HG02870 (cell line): ENCODE measurements around the gene KRTAP5-5.
"Not testable (repeated sequence)": the region's sequence is repeated elsewhere in the genome, so short reads cannot be mapped to it uniquely, and the experiment has no call there.

Experiments
- ATAC-seq: cut with Tn5 transposase; IDR thresholded peaks from one replicate; pipeline ENCODE4 v1.9.1; 2021; ENCODE audit warnings: mild to moderate bottlenecking, moderate library complexity; ENCODE audit not compliant: unreplicated experiment

The KRTAP5-5 gene, protein sequence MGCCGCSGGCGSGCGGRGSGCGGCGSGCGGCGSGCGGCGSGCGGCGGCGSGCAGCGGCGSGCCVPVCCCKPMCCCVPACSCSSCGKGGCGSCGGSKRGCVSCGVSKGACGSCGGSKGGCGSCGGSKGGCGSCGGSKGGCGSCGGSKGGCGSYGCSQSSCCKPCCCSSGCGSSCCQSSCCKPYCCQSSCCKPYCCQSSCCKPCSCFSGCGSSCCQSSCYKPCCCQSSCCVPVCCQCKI

DNA sequence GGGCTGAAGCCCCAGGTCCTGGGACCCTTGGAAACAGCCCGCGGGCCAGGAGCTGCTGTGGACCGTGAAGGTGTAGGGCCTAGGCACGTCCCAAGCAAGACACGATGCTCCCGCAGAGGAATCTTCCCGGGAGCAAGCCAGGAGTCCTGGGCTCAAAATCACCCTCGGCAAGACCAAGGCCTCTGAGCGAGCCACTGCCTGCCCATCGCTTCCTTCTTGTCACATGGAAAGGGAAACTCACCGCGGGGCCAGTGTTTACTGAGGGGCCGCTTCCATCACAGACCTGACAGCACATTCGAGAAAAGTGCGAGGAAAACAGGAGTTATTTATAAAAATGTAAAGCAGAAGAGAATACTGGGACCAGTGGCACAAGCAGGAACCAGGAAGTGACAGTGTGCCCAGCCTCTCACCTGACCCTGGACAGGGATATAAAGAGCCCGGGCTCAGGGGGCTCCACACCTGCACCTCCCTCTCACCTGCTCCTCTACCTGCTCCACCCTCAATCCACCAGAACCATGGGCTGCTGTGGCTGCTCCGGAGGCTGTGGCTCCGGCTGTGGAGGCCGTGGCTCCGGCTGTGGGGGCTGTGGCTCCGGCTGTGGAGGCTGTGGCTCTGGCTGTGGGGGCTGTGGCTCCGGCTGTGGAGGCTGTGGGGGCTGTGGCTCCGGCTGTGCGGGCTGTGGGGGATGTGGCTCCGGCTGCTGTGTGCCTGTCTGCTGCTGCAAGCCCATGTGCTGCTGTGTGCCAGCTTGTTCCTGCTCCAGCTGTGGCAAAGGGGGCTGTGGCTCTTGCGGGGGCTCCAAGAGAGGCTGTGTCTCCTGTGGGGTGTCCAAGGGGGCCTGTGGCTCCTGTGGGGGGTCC lies at the start of gene KRTAP5-5:
KRTAP5-5 (plus strand) TSS at position 450 of the 860 bp plus-strand sequence; CDS start at position 516, 66 bp downstream.
- no peak for ATAC-seq

DNA sequence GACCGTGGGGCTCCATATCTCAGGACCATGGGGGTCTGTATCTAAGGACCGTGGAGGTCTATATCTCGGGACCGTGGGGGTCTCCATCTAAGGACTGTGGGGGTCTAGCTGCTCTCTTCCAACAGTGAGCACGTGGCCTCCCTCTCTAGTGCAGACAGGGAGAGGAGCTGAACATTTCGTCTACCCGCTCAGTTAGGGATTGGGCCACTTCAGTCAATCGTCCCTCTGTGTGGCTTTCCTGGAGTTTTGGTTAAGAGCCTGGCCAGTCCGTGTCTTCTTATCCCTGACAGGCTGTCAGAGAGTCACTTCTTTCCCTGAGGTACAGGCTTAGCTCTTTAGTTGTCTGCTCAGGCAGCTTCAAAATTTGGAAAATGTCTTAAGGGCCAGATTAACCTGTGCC lies 47.6 kb upstream of the KRTAP5-5 start:
- no peak for ATAC-seq

DNA sequence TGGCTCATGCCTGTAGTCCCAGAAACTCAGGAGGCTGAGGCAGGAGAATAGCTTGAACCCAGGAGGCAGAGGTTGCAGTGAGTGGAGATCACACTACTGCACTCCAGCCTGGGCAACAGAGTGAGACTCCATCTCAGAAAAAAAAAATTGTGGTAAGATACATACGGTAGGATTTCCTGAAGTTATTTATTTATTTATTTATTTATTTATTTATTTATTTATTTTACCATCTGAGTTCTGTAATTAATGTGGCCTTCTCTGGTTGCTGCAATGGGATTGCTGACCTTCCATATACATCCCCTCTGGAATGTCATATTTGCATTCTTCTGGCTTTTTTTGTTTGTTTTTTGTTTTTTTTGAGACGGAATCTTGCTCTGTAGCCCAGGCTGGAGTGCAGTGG lies 46.7 kb upstream of the KRTAP5-5 start:
- not testable (repeated sequence) for ATAC-seq

DNA sequence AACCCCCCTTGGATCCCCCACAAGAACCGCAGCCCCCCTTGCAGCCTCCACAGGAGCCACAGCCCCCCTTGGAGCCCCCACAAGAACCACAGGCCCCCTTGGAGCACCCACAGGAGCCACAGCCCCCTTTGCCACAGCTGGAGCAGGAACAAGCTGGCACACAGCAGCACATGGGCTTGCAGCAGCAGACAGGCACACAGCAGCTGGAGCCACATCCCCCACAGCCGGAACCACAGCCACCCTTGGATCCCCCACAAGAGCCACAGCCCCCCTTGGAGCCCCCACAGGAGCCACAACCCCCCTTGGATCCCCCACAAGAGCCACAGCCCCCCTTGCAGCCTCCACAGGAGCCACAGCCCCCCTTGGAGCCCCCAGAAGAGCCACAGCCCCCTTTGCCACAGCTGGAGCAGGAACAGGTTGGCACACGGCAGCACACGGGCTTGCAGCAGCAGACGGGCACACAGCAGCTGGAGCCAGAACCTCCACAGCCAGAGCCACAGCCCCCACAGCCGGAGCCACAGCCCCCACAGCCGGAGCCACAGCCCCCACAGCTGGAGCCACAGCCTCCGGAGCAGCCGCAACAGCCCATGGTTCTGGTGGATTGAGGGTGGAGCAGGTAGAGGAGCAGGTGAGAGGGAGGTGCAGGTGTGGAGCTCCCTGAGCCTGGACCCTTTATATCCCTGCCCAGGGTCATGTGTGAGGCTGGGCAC lies 44.8 kb upstream of the KRTAP5-5 start, which contains the start of gene KRTAP5-1:
KRTAP5-1 (minus strand) TSS at position 623 of the 710 bp plus-strand sequence; CDS start at position 589, 34 bp downstream.
- not testable (repeated sequence) for ATAC-seq

DNA sequence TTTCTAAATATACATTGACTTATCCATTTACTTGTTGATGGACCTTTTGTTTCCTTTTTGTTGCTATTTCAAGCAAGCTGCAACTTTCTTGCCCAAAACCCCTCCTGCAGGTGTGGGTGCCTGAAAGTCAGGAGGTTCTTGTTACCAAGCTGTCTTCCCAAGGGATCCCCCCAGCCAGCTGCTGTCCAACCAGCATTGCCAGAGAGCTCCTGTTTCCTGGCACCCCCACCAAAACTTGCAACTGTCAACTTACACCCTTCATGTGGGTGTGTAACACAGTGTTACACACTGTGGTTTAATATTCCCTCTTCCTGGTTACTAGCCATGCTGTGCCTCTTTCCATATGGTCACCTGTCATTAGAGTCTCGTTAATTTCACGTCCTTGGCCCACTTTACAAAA lies 42.9 kb upstream of the KRTAP5-5 start:
- ATAC-seq: no peak

DNA sequence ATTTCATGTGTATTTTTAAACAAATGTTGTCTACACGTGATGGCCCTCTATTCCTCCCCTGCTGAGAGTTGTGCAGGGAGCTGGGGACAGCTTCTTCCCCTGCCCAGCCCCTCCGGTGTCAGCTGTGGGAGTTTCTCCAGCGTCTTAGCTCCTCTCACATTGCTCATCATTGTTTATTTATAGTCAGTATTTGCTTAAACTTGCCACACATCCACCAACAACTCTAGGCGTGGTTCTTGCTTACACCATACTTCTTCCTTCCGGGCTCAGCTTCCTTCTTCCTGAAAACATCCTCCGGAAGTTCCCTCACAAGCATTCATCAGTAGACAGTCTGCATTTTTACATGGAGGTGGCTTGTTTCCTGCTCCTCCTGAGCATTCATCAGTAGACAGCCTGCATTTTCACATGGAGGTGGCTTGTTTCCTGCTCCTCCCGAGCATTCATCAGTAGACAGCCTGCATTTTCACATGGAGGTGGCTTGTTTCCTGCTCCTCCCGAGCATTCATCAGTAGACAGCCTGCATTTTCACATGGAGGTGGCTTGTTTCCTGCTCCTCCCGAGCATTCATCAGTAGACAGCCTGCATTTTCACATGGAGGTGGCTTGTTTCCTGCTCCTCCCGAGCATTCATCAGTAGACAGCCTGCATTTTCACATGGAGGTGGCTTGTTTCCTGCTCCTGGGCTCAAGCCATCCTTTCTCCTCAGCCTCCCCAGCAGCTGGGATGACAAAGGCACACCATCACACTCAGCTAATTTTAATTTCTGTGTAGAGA lies 40.2 kb upstream of the KRTAP5-5 start:
- ATAC-seq: not testable (repeated sequence)

DNA sequence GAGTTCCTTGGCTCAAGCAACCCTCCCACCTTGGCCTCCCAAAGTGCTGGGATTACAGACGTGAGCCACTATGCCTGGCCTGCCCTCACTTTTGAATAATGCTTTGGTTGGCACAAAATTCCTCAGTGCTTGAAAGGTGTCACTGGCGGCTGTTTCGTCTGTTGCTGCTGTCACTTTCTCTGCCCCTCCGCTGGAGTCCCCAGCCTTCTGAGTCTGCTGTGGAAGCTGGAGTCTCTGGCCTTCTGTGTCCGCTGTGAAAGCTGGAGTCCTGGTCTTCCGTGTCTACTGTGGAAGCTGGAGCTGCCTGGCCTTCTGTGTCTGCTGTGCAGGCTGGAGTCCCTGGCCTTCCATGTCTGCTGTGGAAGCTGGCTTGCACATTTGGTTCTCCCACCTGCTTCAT lies 39.6 kb upstream of the KRTAP5-5 start:
- ATAC-seq: no peak

DNA sequence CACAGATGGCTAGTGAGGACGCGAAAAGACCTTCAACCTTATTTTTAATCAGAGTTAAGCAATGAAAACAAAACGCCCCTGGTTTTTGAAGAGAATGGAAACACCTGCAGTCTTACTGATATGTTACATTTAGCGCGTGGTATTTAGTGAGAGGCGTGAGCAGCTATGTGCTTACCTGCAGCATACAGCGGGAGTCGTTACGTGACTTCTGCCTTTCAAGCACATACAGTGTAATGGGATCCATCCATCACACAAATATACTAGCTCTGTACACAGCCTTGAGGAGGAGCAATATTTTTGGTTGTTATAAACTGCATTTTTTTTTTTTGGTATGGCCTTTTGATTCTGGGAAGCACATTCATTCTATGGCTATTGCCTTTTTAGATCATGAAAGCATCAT lies 36.9 kb upstream of the KRTAP5-5 start:
- ATAC-seq: no peak

DNA sequence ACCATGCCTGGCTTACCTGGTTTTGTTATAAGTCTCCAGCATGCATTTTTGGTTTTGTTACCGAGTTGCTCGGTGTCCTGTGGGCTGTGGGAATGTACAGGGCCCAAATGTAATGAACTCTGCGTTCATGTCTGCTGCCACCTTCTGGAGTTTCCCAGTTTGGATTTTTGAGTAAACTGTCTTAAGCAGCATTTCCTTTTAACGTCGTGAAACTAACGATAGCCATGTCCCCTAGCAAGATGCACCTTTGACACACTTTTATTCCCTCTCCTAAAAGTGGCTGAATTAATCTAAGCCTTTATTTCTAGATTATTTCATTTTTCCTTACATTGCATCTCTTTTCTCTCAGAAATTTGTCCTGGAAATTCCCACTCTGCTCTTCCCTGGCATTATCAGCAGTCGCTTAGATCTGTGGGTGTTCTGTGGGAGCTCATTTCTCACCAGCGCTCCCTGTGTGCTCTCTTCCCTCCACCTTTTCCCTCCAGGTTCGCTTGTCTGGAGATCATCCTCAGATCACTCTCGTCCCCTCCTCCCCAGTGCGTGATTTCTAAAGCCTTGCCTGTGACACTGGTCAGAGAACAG lies 33.5 kb upstream of the KRTAP5-5 start:
- not testable (repeated sequence) for ATAC-seq

DNA sequence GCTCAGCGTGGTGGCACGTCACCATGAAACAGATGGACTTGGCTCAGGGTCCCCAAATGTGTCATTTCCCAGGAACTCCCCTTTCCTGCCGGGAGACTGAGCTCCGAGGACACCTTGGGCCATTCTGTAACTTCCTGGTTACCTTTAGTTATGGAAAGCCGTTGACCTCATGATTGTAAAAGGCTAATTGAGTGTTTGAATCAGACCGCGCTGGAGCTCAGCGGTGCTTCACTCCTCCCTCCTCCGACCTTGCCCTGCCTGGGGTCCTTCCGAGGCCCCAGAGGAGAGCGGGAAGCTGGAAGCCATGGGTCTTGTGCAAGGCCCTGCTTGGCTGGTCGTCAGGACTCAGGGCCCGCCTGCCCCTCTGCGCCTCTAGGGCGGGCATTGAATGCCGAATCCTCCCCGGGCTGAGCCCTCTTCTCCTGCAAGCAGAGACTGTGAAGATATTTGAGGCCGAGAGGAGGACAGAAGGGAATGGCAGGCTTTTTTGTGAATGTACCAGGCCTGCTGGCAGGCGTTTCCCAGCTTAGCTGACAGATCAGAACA lies 32.9 kb upstream of the KRTAP5-5 start:
- not testable (repeated sequence) for ATAC-seq

DNA sequence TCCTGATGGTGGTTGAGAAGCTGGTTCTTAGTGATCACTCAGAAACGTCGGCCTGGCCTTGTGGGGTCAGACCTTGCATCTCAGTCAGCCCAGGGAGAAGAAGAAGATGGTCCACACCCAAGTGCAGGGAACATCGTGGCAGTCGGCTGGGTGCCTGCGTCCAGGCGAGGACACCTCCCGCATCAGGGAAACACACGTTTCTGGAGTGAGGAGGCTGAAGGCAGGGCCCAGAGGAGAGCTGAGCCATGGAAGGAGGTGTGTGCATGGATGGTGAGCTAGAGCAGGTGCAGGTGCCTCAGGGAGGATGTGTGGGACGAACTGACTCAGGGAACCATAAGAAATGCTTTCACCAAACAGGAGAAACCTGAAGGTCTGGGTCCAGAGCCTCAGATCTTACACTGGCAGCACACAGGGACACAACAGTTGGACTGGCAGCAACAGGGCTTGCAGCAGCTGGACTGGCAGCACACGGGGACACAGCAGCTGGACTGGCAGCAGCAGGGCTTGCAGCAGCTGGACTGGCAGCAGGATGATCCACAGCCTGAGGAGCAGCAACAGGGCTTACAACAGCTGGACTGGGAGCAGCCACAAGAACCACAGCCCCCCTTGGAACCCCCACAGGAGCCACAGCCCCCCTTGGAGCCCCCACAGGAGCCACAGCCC lies 32.1 kb upstream of the KRTAP5-5 start:
- ATAC-seq: no peak

DNA sequence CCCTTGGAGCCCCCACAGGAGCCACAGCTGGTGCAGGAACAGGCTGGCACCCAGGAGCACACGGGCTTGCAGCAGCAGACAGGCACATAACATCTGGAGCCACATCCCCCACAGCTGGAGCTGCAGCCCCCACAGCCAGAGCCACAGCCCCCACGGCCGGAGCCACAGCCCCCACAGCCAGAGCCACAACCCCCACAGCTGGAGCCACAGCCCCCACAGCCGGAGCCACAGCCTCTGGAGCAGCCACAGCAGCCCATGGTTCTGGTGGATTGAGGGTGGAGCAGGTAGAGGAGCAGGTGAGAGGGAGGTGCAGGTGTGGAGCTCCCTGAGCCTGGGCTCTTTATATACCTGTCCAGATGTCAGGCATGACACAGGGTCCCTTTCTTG lies 31.6 kb upstream of the KRTAP5-5 start, which contains the start of gene KRTAP5-2:
KRTAP5-2 (minus strand) TSS at position 301 of the 387 bp plus-strand sequence; CDS start at position 257, 44 bp downstream.
- ATAC-seq: no peak

DNA sequence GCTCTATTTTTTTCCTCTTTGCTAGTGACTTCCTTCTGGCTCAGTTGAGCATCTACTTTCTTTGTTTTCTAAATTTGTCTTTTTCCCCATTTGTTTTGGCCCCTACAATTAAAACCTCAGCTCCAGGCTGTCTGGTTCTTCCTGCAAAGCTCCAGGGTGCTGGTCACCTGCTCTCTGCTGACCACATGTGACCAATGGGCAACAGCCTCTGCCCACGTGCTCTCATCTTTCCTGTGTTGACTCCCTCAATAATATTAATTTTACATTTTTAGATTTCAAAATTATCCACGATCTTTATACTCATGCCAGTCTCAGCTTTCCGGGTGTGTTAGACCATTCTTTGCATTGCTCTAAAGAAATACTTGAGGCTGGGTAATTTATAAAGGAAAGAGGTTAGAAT lies 31.2 kb upstream of the KRTAP5-5 start:
- not testable (repeated sequence) for ATAC-seq

DNA sequence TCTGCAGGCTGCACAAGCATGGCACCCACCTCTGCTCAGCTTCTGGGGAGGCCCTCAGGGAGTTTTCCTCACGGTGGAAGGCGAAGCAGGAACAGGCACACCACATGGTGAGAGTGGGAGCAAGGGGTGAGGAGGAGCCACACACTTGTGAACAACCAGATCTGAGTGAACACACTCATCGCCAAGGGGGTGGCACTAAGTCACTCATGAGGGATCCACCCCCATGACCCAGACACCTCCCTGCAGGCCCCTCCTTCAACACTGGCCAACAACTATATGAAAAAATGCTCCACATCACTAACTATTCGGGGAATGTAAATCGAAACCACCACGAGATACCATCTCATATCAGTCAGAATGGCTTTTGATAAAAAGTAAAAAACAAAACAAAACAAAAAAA lies 30.8 kb upstream of the KRTAP5-5 start:
- no peak for ATAC-seq

DNA sequence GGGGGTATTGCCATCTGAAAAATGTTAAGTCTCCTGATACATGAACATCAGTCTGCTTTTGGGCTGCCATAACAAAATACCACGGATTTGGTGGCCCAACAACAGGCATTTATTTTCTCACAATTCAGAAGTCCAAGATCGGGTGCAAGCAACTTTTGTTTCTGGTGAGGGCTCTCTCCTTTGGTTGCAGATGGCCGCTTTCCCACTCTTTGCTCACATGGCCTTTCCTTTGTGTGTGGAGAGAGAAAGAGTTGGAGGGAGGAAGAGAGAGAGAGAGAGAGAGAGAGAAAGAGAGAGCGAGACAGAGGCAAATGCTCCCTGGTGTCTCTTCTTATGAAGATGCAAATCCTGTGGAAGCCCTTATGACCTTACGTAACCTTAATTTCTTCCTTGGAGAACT lies 28.9 kb upstream of the KRTAP5-5 start:
- ATAC-seq: no peak

DNA sequence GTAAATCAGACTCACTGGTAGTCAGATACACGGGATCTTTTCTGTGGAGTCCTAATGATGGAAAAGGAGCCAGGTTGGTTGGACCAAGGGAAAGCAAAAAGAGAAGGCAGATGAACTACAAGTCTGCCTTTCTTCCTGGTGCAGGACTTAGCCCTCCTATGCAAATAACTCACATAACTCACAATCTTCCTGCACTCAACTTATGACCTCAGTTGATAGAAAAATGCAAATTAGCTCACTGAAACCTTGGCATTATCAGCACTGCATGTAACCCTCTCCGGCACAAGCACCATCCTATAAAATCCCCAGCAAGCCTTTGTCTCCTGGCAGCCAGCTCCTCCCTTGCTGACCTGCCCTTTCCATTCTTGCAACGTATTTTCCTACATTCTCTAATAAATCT lies 27.9 kb upstream of the KRTAP5-5 start:
- not testable (repeated sequence) for ATAC-seq

DNA sequence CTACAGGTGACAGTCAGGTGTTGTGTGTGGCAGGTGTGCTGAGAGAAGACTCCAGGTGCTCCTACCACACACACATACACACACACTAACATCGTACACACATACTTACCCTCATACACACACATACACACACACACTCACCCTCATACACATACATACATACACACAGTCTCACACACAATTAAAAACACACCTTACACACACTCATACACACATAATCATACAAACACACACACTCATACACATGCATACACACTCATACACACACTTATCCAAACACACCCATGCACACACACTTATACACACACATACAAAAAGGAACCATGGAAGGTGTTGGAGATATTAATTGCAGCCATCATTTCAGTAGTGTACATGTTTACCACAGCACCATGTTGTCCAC lies 25.9 kb upstream of the KRTAP5-5 start:
- no peak for ATAC-seq

DNA sequence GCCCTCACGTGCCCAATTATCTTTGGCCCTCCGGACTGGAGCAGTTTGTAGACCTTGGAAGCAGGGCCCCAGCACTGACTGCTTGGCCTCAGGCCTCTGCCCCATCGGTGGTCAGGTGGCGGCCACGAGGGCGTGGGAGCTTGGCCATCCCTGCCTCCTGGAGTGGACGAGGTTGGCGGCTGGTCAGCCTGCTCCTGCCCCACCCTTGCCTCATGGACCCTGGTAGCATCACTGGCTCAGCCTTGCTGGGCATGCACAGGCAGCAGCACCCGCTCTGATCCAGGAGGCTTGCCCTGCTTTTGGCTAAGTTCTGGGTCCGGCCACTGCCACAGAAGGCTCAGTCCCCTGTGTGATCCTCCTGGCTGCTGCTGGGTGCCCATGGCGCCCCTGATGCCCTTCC lies 25.4 kb upstream of the KRTAP5-5 start:
- no peak for ATAC-seq

DNA sequence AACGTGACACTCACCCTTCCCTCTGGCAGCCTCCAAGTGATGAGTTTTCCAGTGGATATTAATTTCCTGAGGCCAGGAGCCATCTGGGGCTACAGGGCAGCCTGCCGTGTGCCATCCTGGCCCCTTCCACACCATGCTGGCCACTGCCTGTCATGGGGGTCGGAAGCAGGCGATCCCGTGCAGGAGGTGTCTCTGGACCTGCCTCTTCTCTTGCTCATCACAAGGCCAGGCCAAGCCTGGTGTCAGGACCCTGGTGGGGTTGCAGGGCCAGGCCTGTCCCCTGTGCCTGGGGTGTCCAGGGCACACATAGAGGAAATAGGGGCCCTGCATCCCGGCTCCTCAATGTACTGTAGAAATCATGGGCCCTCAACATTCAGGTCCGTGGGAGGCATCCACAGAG lies 24.9 kb upstream of the KRTAP5-5 start:
- no peak for ATAC-seq
